ENCODE results near the gene MCUR1. TPM values are rescaled to one million over a fixed set of nuclear protein-coding genes. Genes with fewer than 3 reads are reported as not detected.
A peak's percentile ranks its signal among the peaks of the same experiment; 100 is the strongest.
"Not testable (repeated sequence)": the region's sequence is repeated elsewhere in the genome, so short reads cannot be mapped to it uniquely, and the experiment has no call there.

The MCUR1 gene
- total and polyA plus RNA-seq, 5 donors, result 20.7 to 26.1 (median 24.6) TPM

DNA sequence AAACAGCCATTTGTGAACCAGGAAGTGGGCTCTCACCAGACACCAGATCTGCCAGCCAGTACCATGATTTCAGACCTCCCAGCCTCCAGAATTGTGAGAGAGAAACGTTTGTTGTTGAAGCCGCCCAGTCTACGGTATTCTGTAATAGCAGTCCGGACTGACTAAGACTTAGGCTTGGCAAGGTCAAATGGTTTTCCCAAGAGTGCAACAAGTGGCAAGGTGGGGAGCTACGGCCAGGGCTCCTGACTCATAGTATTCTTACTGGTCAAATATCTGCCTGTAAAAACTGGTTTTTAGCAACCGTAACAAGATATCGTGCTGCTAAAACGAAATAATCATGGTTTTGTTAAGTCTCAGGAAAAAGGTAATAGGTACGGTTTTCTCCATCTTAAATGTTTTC lies 37.8 kb downstream of the MCUR1 start:
- Histone ChIP-seq H3K27ac (ENCODE audit: low read length) (no peak overlapping the region), H3K9me3 (ENCODE audit: control insufficient read depth, low read length) (no peaks in the 10 kb centered on the region), H3K4me1 (ENCODE audit: control insufficient read depth, insufficient read depth, low read length) (no peaks in the 10 kb centered on the region), H3K27me3 (ENCODE audit: control insufficient read depth, insufficient read depth) (no peaks in the 10 kb centered on the region), H3K4me3 (ENCODE audit: low read length) (no peak overlapping the region)
- DNase-seq (no peak), ATAC-seq (no peak)
- WGBS, result 87% methylated on average over 9 of the region's 9 CpGs
- intact Hi-C loops (cut with DNase I), result no loop called here

DNA sequence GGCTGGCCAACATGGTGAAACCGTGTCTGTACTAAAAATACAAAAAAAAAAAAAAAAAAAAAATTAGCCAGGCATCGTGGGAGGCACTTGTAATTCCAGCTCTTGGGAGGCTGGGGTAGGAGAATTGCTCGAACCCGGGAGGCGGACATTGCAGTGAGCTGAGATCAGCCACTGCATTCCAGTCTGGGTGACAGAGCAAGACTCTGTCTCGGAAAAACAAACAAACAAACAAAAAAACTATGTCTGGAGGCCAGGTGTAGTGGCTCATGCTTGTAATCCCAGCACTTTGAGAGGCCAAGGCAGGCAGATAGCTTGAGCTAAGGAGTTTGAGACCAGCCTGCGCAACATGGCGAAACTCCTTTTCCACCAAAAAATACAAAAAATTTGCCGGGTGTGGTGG lies 38.9 kb downstream of the MCUR1 start:
- intact Hi-C loops (cut with DNase I); H3K9me3 ChIP-seq (ENCODE audit: control insufficient read depth, low read length); ATAC-seq; H3K4me3 ChIP-seq (ENCODE audit: low read length); DNase-seq; H3K27me3 ChIP-seq (ENCODE audit: control insufficient read depth, insufficient read depth); H3K27ac ChIP-seq (ENCODE audit: low read length); H3K4me1 ChIP-seq (ENCODE audit: control insufficient read depth, insufficient read depth, low read length): not testable (repeated sequence)
- 82% methylated on average over 9 of the region's 9 CpGs for WGBS

DNA sequence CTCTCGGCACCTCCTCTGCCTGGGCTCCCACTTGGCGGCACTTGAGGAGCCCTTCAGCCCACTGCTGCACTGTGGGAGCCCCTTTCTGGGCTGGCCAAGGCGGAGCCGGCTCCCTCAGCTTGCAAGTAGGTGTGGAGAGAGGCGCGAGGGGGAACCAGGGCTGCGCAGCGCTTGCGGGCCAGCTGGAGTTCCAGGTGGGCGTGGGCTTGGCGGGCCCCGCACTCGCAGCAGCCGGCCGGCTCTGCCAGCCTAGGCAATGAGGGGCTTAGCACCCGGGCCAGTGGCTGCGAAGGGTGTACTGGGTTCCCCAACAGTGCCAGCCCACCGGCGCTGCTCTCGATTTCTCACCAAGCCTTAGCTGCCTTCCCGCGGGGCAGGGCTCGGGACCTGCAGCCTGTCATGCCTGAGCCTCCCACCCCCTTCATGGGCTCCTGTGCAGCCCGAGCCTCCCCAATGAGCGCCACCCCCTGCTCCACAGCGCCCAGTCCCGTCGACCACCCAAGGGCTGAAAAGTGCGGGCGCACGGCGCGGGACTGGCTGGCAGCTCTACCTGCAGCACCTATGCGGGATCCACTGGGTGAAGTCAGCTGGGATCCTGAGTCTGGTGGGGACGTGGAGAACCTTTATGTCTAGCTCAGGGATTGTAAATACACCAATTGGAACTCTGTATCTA lies 41.9 kb downstream of the MCUR1 start:
- intact Hi-C loops (cut with DNase I); H3K4me3 ChIP-seq (ENCODE audit: low read length); H3K27me3 ChIP-seq (ENCODE audit: control insufficient read depth, insufficient read depth); ATAC-seq; H3K27ac ChIP-seq (ENCODE audit: low read length); H3K9me3 ChIP-seq (ENCODE audit: control insufficient read depth, low read length); H3K4me1 ChIP-seq (ENCODE audit: control insufficient read depth, insufficient read depth, low read length): not testable (repeated sequence)
- WGBS, result 99% methylated on average over 35 of the region's 35 CpGs
- peak in 1 of 3 donors; percentile 51 for DNase-seq

DNA sequence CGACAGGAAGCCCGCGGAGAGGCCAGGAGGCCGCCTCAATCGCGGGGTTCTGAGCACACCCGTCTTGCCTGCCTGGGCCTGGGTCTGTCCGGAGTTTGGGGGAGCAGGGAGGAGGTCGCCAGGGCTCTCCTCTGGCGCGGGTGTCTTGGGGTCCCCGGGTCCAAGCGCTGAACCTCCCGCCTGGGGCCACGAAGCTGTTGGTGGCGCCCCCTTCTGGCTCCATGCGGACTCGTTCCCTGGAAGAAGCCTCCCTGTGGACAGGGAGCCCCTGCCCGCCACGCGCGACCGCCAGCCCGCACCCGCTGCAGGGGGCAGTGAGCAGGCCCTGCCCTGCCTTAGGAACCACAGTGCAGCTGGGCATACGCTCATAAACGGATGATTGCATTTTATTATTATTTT lies 44.7 kb downstream of the MCUR1 start:
- intact Hi-C loops (cut with DNase I), result loop anchor here in 1 of 4 donors (5.0 kb wide), 1 partner anchor 57 kb away; the partner anchor contains the start of gene RANBP9

DNA sequence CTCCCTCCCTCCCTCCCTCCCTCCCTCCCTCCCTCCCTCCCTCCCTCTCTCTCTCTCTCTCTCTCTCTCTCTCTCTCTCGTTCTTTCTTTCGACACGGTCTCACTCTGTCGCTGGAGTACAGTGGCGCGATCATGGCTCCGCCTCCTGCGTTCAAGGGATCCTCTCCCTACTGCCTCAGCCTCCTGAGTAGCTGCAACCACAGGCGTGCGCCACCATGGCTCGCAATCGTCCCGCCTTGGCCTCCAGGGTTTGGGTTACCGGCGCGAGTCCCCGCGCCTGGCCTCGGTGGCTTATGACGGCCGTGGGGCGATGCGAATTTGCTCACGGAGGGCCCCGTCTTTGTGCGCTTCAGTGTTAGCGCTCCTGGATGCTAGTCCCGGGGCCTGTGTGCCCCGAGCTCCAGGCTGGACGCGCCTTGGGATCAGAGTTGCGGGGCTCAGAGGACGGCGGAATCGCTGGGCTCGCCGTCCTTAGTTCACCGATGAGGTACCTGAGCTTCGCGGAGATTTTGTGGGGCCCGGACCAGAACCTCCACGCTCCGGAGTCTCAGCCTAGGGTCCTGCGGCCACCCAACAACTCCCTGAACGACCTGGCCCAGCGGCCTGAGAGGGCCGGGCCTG lies 45.2 kb downstream of the MCUR1 start:
- peak in 1 of 2 donors; percentile 11 for ATAC-seq
- H3K27ac ChIP-seq (ENCODE audit: low read length), result no peak overlapping the region
- intact Hi-C loops (cut with DNase I), result loop anchor here in 1 of 4 donors (5.0 kb wide), 1 partner anchor 57 kb away; the partner anchor contains the start of gene RANBP9
- H3K4me1 ChIP-seq (ENCODE audit: control insufficient read depth, insufficient read depth, low read length), result no peaks in the 10 kb centered on the region
- no peaks in the 10 kb centered on the region for H3K9me3 ChIP-seq (ENCODE audit: control insufficient read depth, low read length)
- WGBS, result 95% methylated on average over 47 of the region's 47 CpGs
- H3K4me3 ChIP-seq (ENCODE audit: low read length), result no peak overlapping the region
- H3K27me3 ChIP-seq (ENCODE audit: control insufficient read depth, insufficient read depth), result no peaks in the 10 kb centered on the region
- DNase-seq, result peak in 1 of 3 donors; percentile 50

More for the DNA sequence above, 44.7 kb downstream of the MCUR1 start:
- Histone ChIP-seq H3K4me3 (ENCODE audit: low read length) (no peak overlapping the region), H3K4me1 (ENCODE audit: control insufficient read depth, insufficient read depth, low read length) (no peaks in the 10 kb centered on the region), H3K9me3 (ENCODE audit: control insufficient read depth, low read length) (no peaks in the 10 kb centered on the region), H3K27me3 (ENCODE audit: control insufficient read depth, insufficient read depth) (no peaks in the 10 kb centered on the region), H3K27ac (ENCODE audit: low read length) (no peak overlapping the region)
- ATAC-seq (peak; percentile 34 to 44), DNase-seq (peak; percentile 31 to 53 (median 41))
- 86% methylated on average over 27 of the region's 27 CpGs for WGBS

DNA sequence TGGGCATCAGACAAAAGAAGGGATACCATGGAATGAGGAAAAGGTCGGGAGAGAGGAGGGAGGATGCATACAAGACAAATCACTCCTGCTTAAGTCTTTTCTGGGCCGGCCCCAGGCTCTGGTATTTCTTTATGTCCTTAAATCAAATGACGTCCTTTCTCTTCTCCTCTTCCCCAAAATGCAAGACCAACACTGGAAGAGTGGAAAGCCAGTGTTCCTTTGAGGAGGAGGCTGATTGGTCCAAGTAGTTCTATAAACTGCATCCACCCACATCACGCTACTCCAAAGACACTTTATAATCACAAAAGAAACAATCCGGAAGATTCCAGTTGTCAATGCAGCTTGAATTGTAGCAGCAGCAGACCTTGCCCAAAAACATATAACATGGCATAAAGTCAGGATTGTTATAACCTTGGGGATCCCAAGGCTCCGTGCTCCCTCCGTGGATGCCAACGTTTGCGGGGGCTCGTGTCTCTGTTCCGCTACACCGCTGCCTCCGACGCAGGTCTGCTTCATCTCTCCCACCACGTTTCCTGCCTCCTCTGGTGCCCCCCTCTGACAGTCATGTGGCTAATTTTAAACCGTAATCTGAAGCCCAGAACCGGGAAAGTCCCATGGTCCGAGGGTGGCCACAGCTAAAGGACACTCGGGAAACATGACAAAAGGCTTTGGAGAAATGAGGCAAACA lies 47.1 kb downstream of the MCUR1 start:
- Histone ChIP-seq H3K9me3 (ENCODE audit: control insufficient read depth, low read length) (no peaks in the 10 kb centered on the region), H3K27ac (ENCODE audit: low read length) (no peak overlapping the region), H3K4me3 (ENCODE audit: low read length) (peak overlapping the region; percentile 66), H3K27me3 (ENCODE audit: control insufficient read depth, insufficient read depth) (no peaks in the 10 kb centered on the region), H3K4me1 (ENCODE audit: control insufficient read depth, insufficient read depth, low read length) (no peaks in the 10 kb centered on the region)
- ATAC-seq (peak; percentile 83), DNase-seq (peak; percentile 38 to 71 (median 67))
- WGBS, result 6% methylated on average over 19 of the region's 19 CpGs
- intact Hi-C loops (cut with DNase I), result loop anchor here in 1 of 4 donors (5.0 kb wide), 1 partner anchor 55 kb away; the partner anchor contains the start of gene RANBP9

DNA sequence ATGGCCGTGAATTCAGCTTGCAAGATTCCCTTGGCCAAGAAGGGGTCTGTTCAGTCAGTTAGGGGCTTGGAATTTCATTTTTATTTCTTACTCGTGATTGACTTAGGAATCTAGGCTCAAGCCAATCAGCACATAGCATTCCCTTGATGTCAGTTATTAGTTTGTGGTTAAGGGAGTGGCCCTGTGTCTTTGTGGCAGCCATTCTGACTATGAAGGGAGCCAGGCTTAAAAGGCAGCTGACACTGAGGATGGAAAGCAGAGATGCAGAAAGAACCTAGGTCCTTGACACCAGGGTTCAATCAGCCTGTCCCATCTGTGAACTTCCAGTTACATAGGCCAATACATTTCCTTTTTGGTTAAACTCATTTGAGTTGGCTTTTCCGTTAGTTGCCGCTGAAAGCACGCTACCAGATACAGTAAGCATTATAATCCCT lies 48.1 kb downstream of the MCUR1 start:
- Histone ChIP-seq H3K27ac (ENCODE audit: low read length) (no peak overlapping the region), H3K27me3 (ENCODE audit: control insufficient read depth, insufficient read depth) (no peaks in the 10 kb centered on the region), H3K9me3 (ENCODE audit: control insufficient read depth, low read length) (no peaks in the 10 kb centered on the region), H3K4me1 (ENCODE audit: control insufficient read depth, insufficient read depth, low read length) (no peaks in the 10 kb centered on the region), H3K4me3 (ENCODE audit: low read length) (no peak overlapping the region)
- intact Hi-C loops (cut with DNase I), result loop anchor here in 1 of 4 donors (5.0 kb wide), 1 partner anchor 54 kb away; the partner anchor contains the start of gene RANBP9
- peak in 1 of 2 donors; percentile 51 for ATAC-seq
- no peak for DNase-seq
- WGBS, result 56% methylated on average over 5 of the region's 5 CpGs

DNA sequence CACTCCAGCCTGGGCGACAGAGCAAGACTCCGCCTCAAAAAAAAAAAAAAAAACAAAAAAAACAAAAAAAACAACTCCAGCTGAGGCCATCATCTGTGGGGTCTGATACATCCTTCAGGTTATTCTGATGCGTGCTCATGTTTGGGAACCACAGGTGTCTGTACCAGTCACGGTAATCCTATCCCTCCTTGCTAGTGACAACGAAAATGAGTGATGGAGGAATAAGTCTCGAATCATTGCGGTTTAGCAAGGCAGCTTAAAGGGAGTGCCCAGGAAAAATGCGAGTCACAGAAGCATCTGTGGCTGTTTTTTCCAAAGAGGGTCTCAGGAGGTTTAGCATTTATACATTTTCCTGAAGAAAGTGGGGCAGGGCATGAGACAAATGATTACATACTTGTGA lies 48.8 kb downstream of the MCUR1 start:
- Histone ChIP-seq H3K4me3 (ENCODE audit: low read length) (no peak overlapping the region), H3K27me3 (ENCODE audit: control insufficient read depth, insufficient read depth) (no peaks in the 10 kb centered on the region), H3K27ac (ENCODE audit: low read length) (no peak overlapping the region), H3K9me3 (ENCODE audit: control insufficient read depth, low read length) (no peaks in the 10 kb centered on the region), H3K4me1 (ENCODE audit: control insufficient read depth, insufficient read depth, low read length) (no peaks in the 10 kb centered on the region)
- DNase-seq, result no peak
- intact Hi-C loops (cut with DNase I), result loop anchor here in 1 of 4 donors (5.0 kb wide), 1 partner anchor 53 kb away; the partner anchor contains the start of gene RANBP9
- WGBS, result 75% methylated on average over 8 of the region's 8 CpGs
- ATAC-seq, result no peak

DNA sequence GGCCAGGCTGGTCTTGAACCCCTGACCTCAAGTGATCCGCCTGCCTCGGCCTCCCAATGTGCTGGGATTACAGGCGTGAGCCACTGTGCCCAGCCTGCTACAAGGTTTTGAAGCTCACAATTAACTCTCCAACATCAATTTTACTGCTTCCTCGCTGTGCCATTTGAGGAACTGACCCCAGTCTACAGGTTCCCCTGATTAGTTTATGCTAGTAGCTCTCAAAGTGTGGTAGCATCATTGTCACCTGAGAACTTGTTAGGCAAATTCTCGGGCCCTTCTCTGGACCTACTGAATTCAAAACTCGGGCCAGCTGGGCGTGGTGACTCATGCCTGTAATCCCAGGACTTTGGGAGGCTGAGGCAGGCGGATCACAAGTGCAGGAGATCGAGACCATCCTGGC lies 49.4 kb downstream of the MCUR1 start:
- H3K4me1 ChIP-seq (ENCODE audit: control insufficient read depth, insufficient read depth, low read length), result no peaks in the 10 kb centered on the region
- no peak overlapping the region for H3K4me3 ChIP-seq (ENCODE audit: low read length)
- intact Hi-C loops (cut with DNase I), result loop anchor here in 1 of 4 donors (5.0 kb wide), 1 partner anchor 53 kb away; the partner anchor contains the start of gene RANBP9
- H3K27me3 ChIP-seq (ENCODE audit: control insufficient read depth, insufficient read depth), result no peaks in the 10 kb centered on the region
- no peaks in the 10 kb centered on the region for H3K9me3 ChIP-seq (ENCODE audit: control insufficient read depth, low read length)
- WGBS, result 96% methylated on average over 9 of the region's 9 CpGs
- H3K27ac ChIP-seq (ENCODE audit: low read length), result no peak overlapping the region
- DNase-seq (no peak), ATAC-seq (no peak)

DNA sequence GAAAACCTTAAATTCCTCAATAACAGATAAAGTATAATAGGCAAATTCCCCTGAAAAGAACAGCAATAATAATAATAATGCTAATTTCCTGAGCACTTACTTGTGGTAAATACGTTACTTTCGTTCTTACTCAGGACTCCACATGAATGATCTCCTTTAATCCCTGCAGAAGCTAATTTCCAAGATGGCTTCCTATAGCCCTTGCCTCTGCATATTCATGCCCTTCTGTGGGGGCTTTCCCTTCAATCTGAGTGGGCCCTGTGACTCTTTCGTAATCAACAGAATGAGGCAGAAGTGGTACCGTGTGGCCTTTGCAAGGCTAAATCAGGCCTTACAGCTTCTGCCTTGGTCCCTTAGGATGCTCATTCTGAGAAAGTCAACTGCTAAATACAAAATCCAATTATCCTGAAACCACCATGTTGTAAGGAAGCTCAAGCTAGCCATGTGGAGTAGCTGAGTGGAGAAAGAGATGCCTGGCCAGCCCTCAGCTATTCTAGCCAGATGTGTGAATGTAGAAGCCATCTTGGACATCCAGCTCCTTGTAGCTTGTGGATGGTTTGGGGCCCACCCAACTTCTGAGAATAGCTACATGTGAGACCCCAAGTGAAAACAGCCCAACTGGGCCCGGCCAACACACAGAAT lies 50.5 kb downstream of the MCUR1 start:
- no peak for ATAC-seq
- Histone ChIP-seq H3K27ac (ENCODE audit: low read length) (no peak overlapping the region), H3K27me3 (ENCODE audit: control insufficient read depth, insufficient read depth) (no peaks in the 10 kb centered on the region), H3K4me1 (ENCODE audit: control insufficient read depth, insufficient read depth, low read length) (no peaks in the 10 kb centered on the region), H3K9me3 (ENCODE audit: control insufficient read depth, low read length) (no peaks in the 10 kb centered on the region), H3K4me3 (ENCODE audit: low read length) (no peak overlapping the region)
- intact Hi-C loops (cut with DNase I), result no loop called here
- DNase-seq, result no peak
- 72% methylated on average over 5 of the region's 5 CpGs for WGBS
